PC-9 (cell line): Measurements from ENCODE around the gene TNS1. TPM values are rescaled to one million over a fixed set of nuclear protein-coding genes. Genes with fewer than 3 reads are reported as not detected.

Source experiments
- BruUV-seq: library from RNA; stranded (reverse); fragments of 400-500 nt; replicated peaks from 2 replicates; lab custom pipeline; 2021; lab: Mats Ljungman, UMichigan
- CTCF ChIA-PET: fragments of 300-600 bp; sonication (Branson Sonifier 250); formaldehyde crosslinking; loops from one replicate; lab custom pipeline; 2022; ENCODE audit warnings: antibody characterized with exemption; lab: Charles Lee
- POLR2A ChIA-PET: fragments of 300-600 bp; sonication (Branson Sonifier 250); formaldehyde crosslinking; loops from one replicate; lab custom pipeline; 2022; ENCODE audit warnings: antibody characterized with exemption; ENCODE audit not compliant: unreplicated experiment; lab: Charles Lee
- DNase-seq, 2 experiments: peaks; one replicate each; pipeline versions ENCODE4 v3.0.0 to v3.0.0-alpha.2; 2015 to 2022; ENCODE audit warnings: mixed read lengths in 1 of 2
- H2AFZ ChIP-seq: fragments of 200-600 bp; sonication (generic); 2 replicates; pipeline ENCODE4 v1.8.1; 2017; ENCODE audit warnings: antibody characterized with exemption
- H3F3A ChIP-seq: fragments of 200-600 bp; sonication (generic); 2 replicates; pipeline ENCODE4 v1.8.1; 2017; ENCODE audit warnings: antibody characterized with exemption, mild to moderate bottlenecking, low read depth; ENCODE audit not compliant: insufficient read depth
- H3K27ac ChIP-seq: fragments of 200-600 bp; sonication (generic); 2 replicates; pipeline ENCODE4 v1.6.1; 2016; ENCODE audit warnings: mixed run types
- H3K27me3 ChIP-seq: fragments of 200-600 bp; sonication (generic); 2 replicates; pipeline ENCODE4 v1.6.1; 2016; ENCODE audit warnings: low read depth, mixed run types; ENCODE audit not compliant: insufficient read depth
- H3K36me3 ChIP-seq: fragments of 200-600 bp; sonication (generic); 2 replicates; pipeline ENCODE4 v1.6.1; 2016; ENCODE audit warnings: low read depth, mixed run types
- H3K4me1 ChIP-seq: fragments of 200-600 bp; sonication (generic); replicated peaks from 2 replicates; pipeline ENCODE4 v1.6.1; 2016; ENCODE audit warnings: mixed run types; ENCODE audit not compliant: insufficient read depth
- H3K4me2 ChIP-seq: fragments of 200-600 bp; sonication (generic); 2 replicates; pipeline ENCODE4 v1.6.1; 2017; ENCODE audit warnings: mixed run types
- H3K4me3 ChIP-seq: fragments of 200-600 bp; sonication (generic); 2 replicates; pipeline ENCODE4 v1.6.1; 2016; ENCODE audit warnings: mixed run types
- H3K79me2 ChIP-seq: fragments of 200-600 bp; sonication (generic); 2 replicates; pipeline ENCODE4 v1.6.1; 2017; ENCODE audit warnings: low read depth, mixed run types
- H3K9me2 ChIP-seq: fragments of 200-600 bp; sonication (generic); 2 replicates; pipeline ENCODE4 v1.8.1; 2017; ENCODE audit warnings: mild to moderate bottlenecking; ENCODE audit not compliant: insufficient read depth
- H3K9me3 ChIP-seq: fragments of 200-600 bp; sonication (generic); 2 replicates; pipeline ENCODE4 v1.8.1; 2016; ENCODE audit warnings: low read depth; ENCODE audit not compliant: insufficient read depth
- H4K20me1 ChIP-seq: fragments of 200-600 bp; sonication (generic); 2 replicates; pipeline ENCODE4 v1.8.1; 2017; ENCODE audit not compliant: insufficient read depth
- EZH2 ChIP-seq: fragments of 200-600 bp; sonication (generic); IDR thresholded peaks from 2 replicates; pipeline ENCODE4 v1.8.0; 2017; ENCODE audit warnings: antibody characterized with exemption, low read depth
- intact Hi-C: fragments of 100-400 bp; cut with micrococcal nuclease; formaldehyde crosslinking; loops from one replicate; pipeline ENCODE4 v1.10.0; 2022; ENCODE audit not compliant: unreplicated experiment
- total RNA-seq: library from RNA; stranded (reverse); gene quantifications from 2 replicates; pipeline ENCODE4 v1.2.3, GENCODE V29; 2021
- TF ChIP-seq, protein P1 (sequence below): fragments of 200-600 bp; sonication (generic); conservative IDR thresholded peaks from 2 replicates; pipeline ENCODE4 v1.6.1; 2017; ENCODE audit warnings: mixed run types, antibody characterized with exemption, mild to moderate bottlenecking, moderate library complexity

TNS1 gene
- total RNA-seq, 1 experiment from 2014 or later = 5.5 TPM

- no peaks in the 10 kb centered on the region for H4K20me1 ChIP-seq
- H3K9me3 ChIP-seq = no peaks in the 10 kb centered on the region
- H2AFZ ChIP-seq = no peak overlapping the region
- no peak overlapping the region for H3K4me2 ChIP-seq
- H3K4me3 ChIP-seq = no peak overlapping the region
- no peaks in the 10 kb centered on the region for H3K79me2 ChIP-seq
- 0 out of 2 replicates have a peak, but pooled peaks cover 7% of the 10 kb centered on the region for H3K27me3 ChIP-seq
- DNase-seq = peak in 1 of 2 experiments; percentile 5
- H3K4me1 ChIP-seq = no peaks in the 10 kb centered on the region
- no TSS peak for BruUV-seq
- CTCF ChIA-PET = interaction anchor here (0.7 kb wide), 1 partner anchor 95 kb away, joined by 3 read pairs; no protein-coding TSS in a partner anchor
- no peaks in the 10 kb centered on the region for H3F3A ChIP-seq
- H3K27ac ChIP-seq = no peak overlapping the region
- POLR2A ChIA-PET = no interaction called here
- H3K9me2 ChIP-seq = no peaks in the 10 kb centered on the region
- no peaks in the 10 kb centered on the region for H3K36me3 ChIP-seq
- TF ChIP-seq, protein P1, sequence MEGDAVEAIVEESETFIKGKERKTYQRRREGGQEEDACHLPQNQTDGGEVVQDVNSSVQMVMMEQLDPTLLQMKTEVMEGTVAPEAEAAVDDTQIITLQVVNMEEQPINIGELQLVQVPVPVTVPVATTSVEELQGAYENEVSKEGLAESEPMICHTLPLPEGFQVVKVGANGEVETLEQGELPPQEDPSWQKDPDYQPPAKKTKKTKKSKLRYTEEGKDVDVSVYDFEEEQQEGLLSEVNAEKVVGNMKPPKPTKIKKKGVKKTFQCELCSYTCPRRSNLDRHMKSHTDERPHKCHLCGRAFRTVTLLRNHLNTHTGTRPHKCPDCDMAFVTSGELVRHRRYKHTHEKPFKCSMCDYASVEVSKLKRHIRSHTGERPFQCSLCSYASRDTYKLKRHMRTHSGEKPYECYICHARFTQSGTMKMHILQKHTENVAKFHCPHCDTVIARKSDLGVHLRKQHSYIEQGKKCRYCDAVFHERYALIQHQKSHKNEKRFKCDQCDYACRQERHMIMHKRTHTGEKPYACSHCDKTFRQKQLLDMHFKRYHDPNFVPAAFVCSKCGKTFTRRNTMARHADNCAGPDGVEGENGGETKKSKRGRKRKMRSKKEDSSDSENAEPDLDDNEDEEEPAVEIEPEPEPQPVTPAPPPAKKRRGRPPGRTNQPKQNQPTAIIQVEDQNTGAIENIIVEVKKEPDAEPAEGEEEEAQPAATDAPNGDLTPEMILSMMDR = no peak
- no peak for TF ChIP-seq EZH2
- intact Hi-C loops = loop anchor here (5.0 kb wide), 1 partner anchor 149 kb away; no protein-coding TSS in a partner anchor
These were observed 114.7 kb downstream of the TNS1 start for GRCh38 chr2:217887841-217888701.

GRCh38 chr2:217886720-217887309 lies 116.0 kb downstream of the TNS1 start:
- TF ChIP-seq EZH2 = no peak
- TF ChIP-seq, protein P1 = peak; percentile 89
- Histone ChIP-seq H3K79me2 (no peaks in the 10 kb centered on the region), H3K4me1 (no peaks in the 10 kb centered on the region), H3K4me2 (no peak overlapping the region), H2AFZ (no peak overlapping the region), H3K27me3 (no peaks in the 10 kb centered on the region), H3K9me3 (no peaks in the 10 kb centered on the region), H4K20me1 (no peaks in the 10 kb centered on the region), H3F3A (no peaks in the 10 kb centered on the region), H3K9me2 (no peaks in the 10 kb centered on the region), H3K36me3 (no peaks in the 10 kb centered on the region), H3K4me3 (no peak overlapping the region), H3K27ac (no peak overlapping the region)
- DNase-seq = peak; percentile 29 to 60
- intact Hi-C loops = loop anchor here (1.0 to 5.0 kb wide), 3 partner anchors 98 to 150 kb away; no protein-coding TSS in a partner anchor
- no TSS peak for BruUV-seq
- ChIA-PET POLR2A (no interaction called here), CTCF (interaction anchor here (0.6 to 1.3 kb wide), 4 partner anchors 97 to 286 kb away, joined by 3 to 9 read pairs (median 6); no protein-coding TSS in a partner anchor)

- DNase-seq = no peak
- H3K4me3 ChIP-seq = no peak overlapping the region
- no TSS peak for BruUV-seq
- no peak for TF ChIP-seq EZH2
- TF ChIP-seq, protein P1 = no peak
- intact Hi-C loops = loop anchor here (1.0 to 5.0 kb wide), 3 partner anchors 97 to 151 kb away; no protein-coding TSS in a partner anchor
- no peak overlapping the region for H3K27ac ChIP-seq
- H3K4me1 ChIP-seq = no peaks in the 10 kb centered on the region
- no peaks in the 10 kb centered on the region for H3K9me3 ChIP-seq
- H3K79me2 ChIP-seq = no peaks in the 10 kb centered on the region
- no peaks in the 10 kb centered on the region for H3F3A ChIP-seq
- no peaks in the 10 kb centered on the region for H3K36me3 ChIP-seq
- H3K27me3 ChIP-seq = no peaks in the 10 kb centered on the region
- no peaks in the 10 kb centered on the region for H3K9me2 ChIP-seq
- no peaks in the 10 kb centered on the region for H4K20me1 ChIP-seq
- H2AFZ ChIP-seq = no peak overlapping the region
- ChIA-PET POLR2A (no interaction called here), CTCF (interaction anchor here (1.1 to 1.3 kb wide), 3 partner anchors 96 to 101 kb away, joined by 3 to 9 read pairs (median 7); no protein-coding TSS in a partner anchor)
- H3K4me2 ChIP-seq = no peak overlapping the region
These were observed 116.7 kb downstream of the TNS1 start for GRCh38 chr2:217886091-217886490.
